Nephron progenitor cell (in vitro differentiated cells): ENCODE data around the gene GPR17.

Experiments used
- DNase-seq: peaks from one replicate; pipeline ENCODE4 v3.0.0; 2021
- H3K27ac Mint-ChIP-seq: 2 replicates; pipeline ENCODE4 v1.8.0; 2021; ENCODE audit warnings: mild to moderate bottlenecking, moderate library complexity, mixed read lengths
- H3K27me3 Mint-ChIP-seq: 2 replicates; pipeline ENCODE4 v1.8.0; 2021; ENCODE audit warnings: mild to moderate bottlenecking, low read depth, mixed read lengths; ENCODE audit not compliant: poor library complexity
- H3K36me3 Mint-ChIP-seq: 2 replicates; pipeline ENCODE4 v1.8.0; 2021; ENCODE audit warnings: low read depth, mixed read lengths
- H3K4me1 Mint-ChIP-seq: 2 replicates; pipeline ENCODE4 v1.8.0; 2021; ENCODE audit warnings: mixed read lengths
- H3K4me3 Mint-ChIP-seq: 2 replicates; pipeline ENCODE4 v1.8.0; 2021; ENCODE audit warnings: mild to moderate bottlenecking, moderate library complexity, mixed read lengths
- H3K9me3 Mint-ChIP-seq: 2 replicates; pipeline ENCODE4 v1.8.0; 2021; ENCODE audit warnings: mild to moderate bottlenecking, moderate library complexity, mixed read lengths
- TF ChIP-seq, protein P1 (sequence below): fragments of 200-600 bp; sonication (generic); IDR thresholded peaks from 2 replicates; pipeline ENCODE4 v1.5.0; 2021; ENCODE audit warnings: antibody characterized with exemption

The GPR17 gene

DNA sequence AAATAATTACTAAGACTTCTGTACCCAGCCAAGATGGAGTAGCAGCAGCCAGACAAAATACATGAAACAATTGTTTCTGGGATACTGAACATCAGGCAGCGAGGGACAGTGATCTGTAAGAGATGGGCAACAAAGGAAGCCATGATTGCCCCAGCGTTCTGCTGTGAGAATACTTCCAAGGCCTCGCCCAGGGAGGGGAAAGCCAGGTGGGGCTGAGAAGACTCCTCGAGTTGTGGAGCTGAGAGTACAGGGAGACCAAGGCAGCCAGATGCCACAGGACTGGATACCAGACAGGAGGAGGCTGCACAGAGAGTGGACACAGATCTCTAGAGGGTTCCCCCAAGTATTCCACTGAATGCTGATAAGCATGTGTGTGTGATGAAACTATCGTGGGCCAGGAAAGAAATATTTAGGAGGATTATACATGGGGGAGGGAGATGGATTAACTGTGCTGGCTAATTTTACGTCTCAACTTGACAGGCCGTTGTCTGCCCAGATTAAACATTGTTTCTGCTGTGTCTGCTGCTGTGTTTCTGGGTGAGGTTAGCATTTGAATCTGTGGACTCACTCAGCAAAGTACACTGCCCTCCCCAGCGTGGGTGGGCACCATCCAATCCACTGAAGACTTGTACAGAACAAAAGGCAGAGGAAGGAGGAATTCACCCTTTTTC lies 39.6 kb downstream of the GPR17 start:
- peaks cover 22% of the 10 kb centered on the region for H3K27me3 Mint-ChIP-seq
- peaks cover 25% of the 10 kb centered on the region for H3K9me3 Mint-ChIP-seq
- TF ChIP-seq, protein P1, sequence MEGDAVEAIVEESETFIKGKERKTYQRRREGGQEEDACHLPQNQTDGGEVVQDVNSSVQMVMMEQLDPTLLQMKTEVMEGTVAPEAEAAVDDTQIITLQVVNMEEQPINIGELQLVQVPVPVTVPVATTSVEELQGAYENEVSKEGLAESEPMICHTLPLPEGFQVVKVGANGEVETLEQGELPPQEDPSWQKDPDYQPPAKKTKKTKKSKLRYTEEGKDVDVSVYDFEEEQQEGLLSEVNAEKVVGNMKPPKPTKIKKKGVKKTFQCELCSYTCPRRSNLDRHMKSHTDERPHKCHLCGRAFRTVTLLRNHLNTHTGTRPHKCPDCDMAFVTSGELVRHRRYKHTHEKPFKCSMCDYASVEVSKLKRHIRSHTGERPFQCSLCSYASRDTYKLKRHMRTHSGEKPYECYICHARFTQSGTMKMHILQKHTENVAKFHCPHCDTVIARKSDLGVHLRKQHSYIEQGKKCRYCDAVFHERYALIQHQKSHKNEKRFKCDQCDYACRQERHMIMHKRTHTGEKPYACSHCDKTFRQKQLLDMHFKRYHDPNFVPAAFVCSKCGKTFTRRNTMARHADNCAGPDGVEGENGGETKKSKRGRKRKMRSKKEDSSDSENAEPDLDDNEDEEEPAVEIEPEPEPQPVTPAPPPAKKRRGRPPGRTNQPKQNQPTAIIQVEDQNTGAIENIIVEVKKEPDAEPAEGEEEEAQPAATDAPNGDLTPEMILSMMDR: no peak
- H3K36me3 Mint-ChIP-seq: peaks cover 3% of the 10 kb centered on the region
- no peak overlapping the region for H3K4me3 Mint-ChIP-seq
- no peak overlapping the region for H3K27ac Mint-ChIP-seq
- DNase-seq: no peak
- H3K4me1 Mint-ChIP-seq: no peaks in the 10 kb centered on the region

DNA sequence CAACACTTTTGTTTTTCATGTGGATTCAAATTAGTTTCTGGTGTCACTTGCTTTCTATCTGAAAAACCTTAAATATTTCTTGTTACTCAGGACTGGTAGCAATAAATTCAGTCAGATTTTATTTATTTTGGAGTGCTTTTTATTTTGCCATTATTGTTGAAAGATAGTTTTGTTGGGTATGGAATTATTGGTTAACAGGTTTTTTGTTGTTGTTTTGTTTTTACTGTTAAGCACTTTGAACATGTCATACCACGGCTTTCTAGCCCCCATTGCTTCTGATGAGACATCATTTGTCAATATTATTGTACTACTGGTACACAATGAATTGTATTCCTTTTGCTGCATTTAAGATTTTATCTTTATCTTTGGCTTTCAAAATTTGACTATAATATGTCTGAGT lies 42.5 kb downstream of the GPR17 start:
- no peak overlapping the region for H3K4me3 Mint-ChIP-seq
- H3K9me3 Mint-ChIP-seq: peaks cover 44% of the 10 kb centered on the region
- peaks cover 12% of the 10 kb centered on the region for H3K36me3 Mint-ChIP-seq
- peaks cover 31% of the 10 kb centered on the region for H3K27me3 Mint-ChIP-seq
- TF ChIP-seq, protein P1: no peak
- no peak overlapping the region for H3K27ac Mint-ChIP-seq
- no peaks in the 10 kb centered on the region for H3K4me1 Mint-ChIP-seq
- no peak for DNase-seq

DNA sequence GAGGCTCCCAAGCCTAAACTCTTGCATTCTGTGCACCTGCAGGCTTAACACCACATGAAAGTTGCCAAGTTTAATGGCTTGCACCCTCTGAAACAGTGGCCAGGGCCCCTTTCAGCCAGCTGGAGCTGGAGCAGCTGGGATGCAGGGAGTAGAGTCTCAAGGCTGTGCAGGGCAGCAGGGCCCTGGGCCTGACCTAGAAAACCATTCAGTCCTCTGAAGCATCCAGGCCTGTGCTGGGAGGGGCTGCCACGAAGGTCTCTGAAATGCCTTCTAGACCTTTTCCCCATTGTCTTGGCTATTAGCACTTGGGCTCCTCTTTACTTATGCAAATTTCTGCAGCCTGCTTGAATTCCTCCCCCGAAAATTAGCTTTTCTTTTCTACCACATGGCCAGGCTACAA lies 44.7 kb downstream of the GPR17 start:
- H3K27me3 Mint-ChIP-seq: peaks cover 27% of the 10 kb centered on the region
- H3K36me3 Mint-ChIP-seq: peaks cover 12% of the 10 kb centered on the region
- H3K4me3 Mint-ChIP-seq: no peak overlapping the region
- no peak overlapping the region for H3K27ac Mint-ChIP-seq
- TF ChIP-seq, protein P1: no peak
- no peak for DNase-seq
- no peaks in the 10 kb centered on the region for H3K4me1 Mint-ChIP-seq
- H3K9me3 Mint-ChIP-seq: peaks cover 44% of the 10 kb centered on the region

DNA sequence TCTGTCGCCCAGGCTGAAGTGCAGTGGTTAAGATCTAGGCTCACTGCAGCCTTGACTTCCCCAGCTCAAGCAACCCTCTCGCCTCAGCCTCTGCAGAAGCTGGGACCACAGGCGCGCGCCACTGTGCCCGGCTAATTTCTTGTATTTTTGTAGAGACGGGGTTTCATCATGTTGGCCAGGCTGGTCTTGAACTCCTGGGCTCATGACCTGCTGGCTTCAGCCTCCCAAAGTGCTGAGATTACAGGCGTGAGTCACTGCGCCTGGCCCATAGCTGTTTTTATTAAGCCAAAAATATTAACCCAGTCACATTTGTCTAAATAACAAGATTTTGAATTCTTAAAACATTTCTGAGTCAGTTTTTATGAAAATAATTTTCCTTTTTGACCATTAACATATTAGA lies 49.0 kb downstream of the GPR17 start:
- H3K36me3 Mint-ChIP-seq: peaks cover 11% of the 10 kb centered on the region
- H3K9me3 Mint-ChIP-seq: peaks cover 24% of the 10 kb centered on the region
- no peak overlapping the region for H3K27ac Mint-ChIP-seq
- no peak for DNase-seq
- H3K4me1 Mint-ChIP-seq: peaks cover under 1% of the 10 kb centered on the region
- peaks cover 25% of the 10 kb centered on the region for H3K27me3 Mint-ChIP-seq
- TF ChIP-seq, protein P1: no peak
- H3K4me3 Mint-ChIP-seq: no peak overlapping the region

DNA sequence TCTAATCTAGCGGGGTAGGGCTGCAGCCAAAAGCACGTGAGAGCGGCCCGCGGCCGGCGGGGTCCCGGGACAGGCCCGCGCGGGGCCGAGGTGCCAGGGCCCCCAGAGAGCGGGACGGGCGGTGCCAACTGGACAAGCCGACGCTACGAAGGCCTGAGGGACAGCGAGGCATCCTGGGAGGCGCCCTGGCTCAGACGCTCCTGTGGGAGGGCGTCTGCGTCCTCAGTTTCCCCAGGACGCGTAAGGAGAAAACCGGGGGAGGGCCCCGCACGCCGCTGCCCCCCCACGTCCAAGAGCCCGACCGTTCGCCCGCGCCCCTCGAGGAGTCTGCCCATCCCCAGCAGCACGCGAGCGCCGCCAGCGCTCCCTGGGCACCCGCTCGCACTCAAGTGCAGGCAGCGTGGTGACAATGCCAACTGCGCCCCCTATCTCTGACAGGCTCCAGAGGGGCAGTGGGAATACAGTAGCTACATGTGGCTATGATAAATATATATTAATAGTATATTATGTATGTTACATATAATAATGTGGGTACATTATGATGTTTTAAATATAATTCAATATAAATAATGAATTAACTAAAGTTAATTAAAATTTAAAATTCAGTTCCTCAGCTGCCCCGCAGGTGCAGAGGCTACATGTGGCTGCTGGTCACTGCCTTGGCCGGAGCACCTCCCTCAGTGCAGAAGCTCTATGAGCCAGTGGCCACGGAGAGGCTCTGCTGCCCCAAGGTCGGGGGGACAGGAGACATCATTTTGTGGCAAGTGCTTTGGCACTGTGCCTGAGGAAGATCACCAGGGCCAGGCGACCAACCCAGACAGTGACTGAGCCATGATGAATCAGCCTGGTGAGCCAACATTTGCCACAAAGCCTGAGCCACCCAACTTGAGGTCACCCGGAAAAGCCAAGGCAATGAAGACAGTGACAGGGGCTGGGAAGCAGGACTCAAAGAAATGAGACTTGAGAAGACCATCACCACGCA lies 49.8 kb downstream of the GPR17 start:
- peaks cover 18% of the 10 kb centered on the region for H3K9me3 Mint-ChIP-seq
- DNase-seq: peak; percentile 53

More for the DNA sequence above, 49.8 kb downstream of the GPR17 start:
- TF ChIP-seq, protein P1: peak; percentile 39
- Mint-ChIP-seq H3K36me3 (peaks cover 8% of the 10 kb centered on the region), H3K27ac (no peak overlapping the region), H3K4me3 (no peak overlapping the region), H3K4me1 (peaks cover 8% of the 10 kb centered on the region), H3K27me3 (peaks cover 25% of the 10 kb centered on the region)
